ENCODE results near the gene ANAPC15. TPM values are rescaled to one million over a fixed set of nuclear protein-coding genes. Genes with fewer than 3 reads are reported as not detected.

Gene ANAPC15
- total and polyA plus RNA-seq, 8 donors = 13.3 to 79.1 (median 40.1) TPM

DNA sequence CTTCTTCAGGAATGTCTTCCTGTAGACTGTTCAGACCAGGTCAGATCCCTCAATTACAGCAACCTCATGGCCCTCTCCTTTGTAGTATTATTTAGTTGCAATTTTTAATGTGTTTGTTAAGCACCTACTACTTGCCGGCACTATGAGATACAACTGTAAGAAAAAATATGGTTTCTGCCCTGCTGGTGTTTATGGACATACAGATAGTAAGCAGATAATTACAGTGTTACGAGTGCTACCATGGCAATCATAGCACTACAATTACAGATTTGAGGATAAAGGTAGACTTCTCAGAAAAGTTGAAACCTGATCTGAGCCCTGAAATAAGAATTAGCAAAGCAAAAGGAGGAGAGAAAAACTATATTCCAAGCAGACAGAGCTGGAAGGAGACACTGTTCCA is 29.1 kb downstream of the ANAPC15 start:
- Histone ChIP-seq H3K27ac (no peak overlapping the region), H3K4me3 (no peak overlapping the region), H3K27me3 (no peaks in the 10 kb centered on the region), H3K36me3 (peaks cover 0 to 12% (median 7%) of the 10 kb centered on the region in 4 donors), H3K9me3 (no peaks in the 10 kb centered on the region), H3K4me1 (peaks cover 20 to 35% (median 26%) of the 10 kb centered on the region in 4 donors)
- TF ChIP-seq POLR2AphosphoS5 (IDR thresholded peaks at IDR 0.05) (no peak), EP300 (IDR thresholded peaks at IDR 0.05) (no peak), POLR2A (IDR thresholded peaks at IDR 0.05) (no peak)
- TF ChIP-seq, protein P1, sequence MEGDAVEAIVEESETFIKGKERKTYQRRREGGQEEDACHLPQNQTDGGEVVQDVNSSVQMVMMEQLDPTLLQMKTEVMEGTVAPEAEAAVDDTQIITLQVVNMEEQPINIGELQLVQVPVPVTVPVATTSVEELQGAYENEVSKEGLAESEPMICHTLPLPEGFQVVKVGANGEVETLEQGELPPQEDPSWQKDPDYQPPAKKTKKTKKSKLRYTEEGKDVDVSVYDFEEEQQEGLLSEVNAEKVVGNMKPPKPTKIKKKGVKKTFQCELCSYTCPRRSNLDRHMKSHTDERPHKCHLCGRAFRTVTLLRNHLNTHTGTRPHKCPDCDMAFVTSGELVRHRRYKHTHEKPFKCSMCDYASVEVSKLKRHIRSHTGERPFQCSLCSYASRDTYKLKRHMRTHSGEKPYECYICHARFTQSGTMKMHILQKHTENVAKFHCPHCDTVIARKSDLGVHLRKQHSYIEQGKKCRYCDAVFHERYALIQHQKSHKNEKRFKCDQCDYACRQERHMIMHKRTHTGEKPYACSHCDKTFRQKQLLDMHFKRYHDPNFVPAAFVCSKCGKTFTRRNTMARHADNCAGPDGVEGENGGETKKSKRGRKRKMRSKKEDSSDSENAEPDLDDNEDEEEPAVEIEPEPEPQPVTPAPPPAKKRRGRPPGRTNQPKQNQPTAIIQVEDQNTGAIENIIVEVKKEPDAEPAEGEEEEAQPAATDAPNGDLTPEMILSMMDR (IDR thresholded peaks at IDR 0.05) = no peak
- WGBS, 5 donors = 75 to 92% (median 86%) methylated on average over 2 of the region's 2 CpGs
- no peak for DNase-seq
- intact Hi-C loops (cut with DNase I; ENCODE audit: low total_unique reads) = no loop called here

DNA sequence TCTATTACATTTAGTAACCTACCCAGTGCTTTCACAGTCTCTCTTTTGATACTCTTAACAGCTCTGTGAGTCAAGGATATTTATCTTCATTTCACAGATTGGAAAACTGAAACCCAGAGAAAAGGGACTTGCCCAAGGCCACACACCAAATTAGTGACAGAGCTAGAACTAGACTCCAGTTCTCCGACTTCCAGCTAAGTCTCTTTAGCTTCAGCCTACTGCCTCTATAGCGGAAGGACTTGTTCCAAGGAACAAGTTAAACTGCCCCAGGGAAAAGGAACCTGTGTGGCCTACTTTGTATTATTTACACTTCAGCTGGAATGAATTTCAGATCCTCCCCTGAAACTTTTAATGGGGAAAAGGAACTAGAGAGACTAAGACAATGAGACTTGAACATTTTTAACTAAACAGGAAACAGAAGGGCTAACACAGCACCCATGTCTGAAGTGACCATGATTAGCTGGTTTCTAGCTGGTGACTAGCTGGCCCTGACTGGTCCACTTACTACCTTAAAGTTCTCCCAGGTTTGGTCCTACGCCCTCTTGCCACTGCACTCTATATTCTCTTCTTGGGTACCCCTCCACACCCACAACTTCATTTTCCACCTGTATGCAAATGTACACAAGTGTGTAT is 30.6 kb downstream of the ANAPC15 start:
- peak overlapping the region; percentile 68 to 96 (median 93) for H3K27ac ChIP-seq
- peak in 1 of 2 donors; percentile 51 for DNase-seq
- intact Hi-C loops (cut with DNase I; ENCODE audit: low total_unique reads) = no loop called here
- no peaks in the 10 kb centered on the region for H3K27me3 ChIP-seq
- H3K4me3 ChIP-seq = no peak overlapping the region
- H3K4me1 ChIP-seq = peaks cover 23 to 47% (median 27%) of the 10 kb centered on the region in 4 donors
- WGBS, 5 donors = 50 to 69% (median 54%) methylated on average over 3 of the region's 3 CpGs
- H3K36me3 ChIP-seq = peaks cover 0 to 5% (median 0%) of the 10 kb centered on the region in 4 donors
- TF ChIP-seq POLR2A (IDR thresholded peaks at IDR 0.05) (no peak), POLR2AphosphoS5 (IDR thresholded peaks at IDR 0.05) (no peak), EP300 (IDR thresholded peaks at IDR 0.05) (no peak)
- TF ChIP-seq, protein P1 (IDR thresholded peaks at IDR 0.05) = no peak
- H3K9me3 ChIP-seq = no peaks in the 10 kb centered on the region

GRCh38 chr11:72081184-72081644 is 31.3 kb downstream of the ANAPC15 start:
- peaks cover 23 to 47% (median 28%) of the 10 kb centered on the region in 4 donors for H3K4me1 ChIP-seq
- 67 to 78% (median 71%) methylated on average over 21 of the region's 21 CpGs for WGBS, 5 donors
- peak overlapping the region; percentile 56 to 76 (median 69) for H3K4me3 ChIP-seq
- peak overlapping the region; percentile 82 to 96 (median 93) for H3K27ac ChIP-seq
- TF ChIP-seq POLR2A (IDR thresholded peaks at IDR 0.05) = no peak
- TF ChIP-seq EP300 (IDR thresholded peaks at IDR 0.05) = no peak
- TF ChIP-seq, protein P1 (IDR thresholded peaks at IDR 0.05) = no peak
- no peak for TF ChIP-seq POLR2AphosphoS5 (IDR thresholded peaks at IDR 0.05)
- DNase-seq = peak in 1 of 2 donors; percentile 25
- H3K27me3 ChIP-seq = no peaks in the 10 kb centered on the region
- H3K9me3 ChIP-seq = no peaks in the 10 kb centered on the region
- intact Hi-C loops (cut with DNase I; ENCODE audit: low total_unique reads) = no loop called here
- H3K36me3 ChIP-seq = peaks cover 0 to 9% (median 1%) of the 10 kb centered on the region in 4 donors

DNA sequence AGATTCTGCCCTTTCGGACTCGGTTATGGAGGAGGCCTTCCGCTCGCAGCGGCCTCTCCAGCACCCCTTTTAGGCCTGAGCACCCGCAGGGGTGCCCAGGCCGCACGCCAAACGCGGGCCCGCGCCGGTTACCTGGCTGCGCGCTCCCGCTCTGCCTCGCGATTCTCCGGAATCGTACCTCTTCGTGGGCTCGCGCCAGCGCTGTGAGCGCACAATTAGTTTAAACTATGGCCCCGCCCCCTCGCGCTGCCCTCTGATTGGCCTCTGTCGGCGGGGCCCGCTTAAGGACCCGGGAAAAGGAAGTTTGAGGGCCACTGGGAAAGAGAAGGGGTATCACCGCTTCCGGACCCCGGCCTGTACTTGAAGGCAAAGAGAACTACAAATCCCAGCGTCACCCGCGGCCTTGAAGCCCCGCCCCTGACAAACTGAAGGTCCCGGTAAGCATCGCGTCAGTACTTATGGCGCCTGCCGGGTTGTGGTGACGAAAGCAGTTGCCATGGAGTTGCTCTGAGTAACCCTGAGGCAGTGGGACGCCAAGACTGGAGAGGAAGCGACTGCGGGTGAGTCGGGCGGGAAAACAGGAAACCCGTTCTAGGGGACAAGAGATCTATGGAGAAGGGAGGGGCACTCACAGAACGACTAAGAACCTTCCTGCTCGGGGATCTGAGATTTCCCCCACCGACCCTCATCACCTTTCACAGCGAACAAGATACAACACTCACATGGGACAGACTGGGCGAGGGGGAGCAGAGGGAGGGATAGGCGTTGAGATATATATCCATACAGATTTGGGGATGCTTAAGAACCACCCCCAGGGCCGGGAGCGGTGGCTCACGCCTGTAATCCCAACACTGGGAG is 31.9 kb downstream of the ANAPC15 start, which contains the start of the genes LRRC51 and NUMA1:
Gene LRRC51 (plus strand): TSS at position 525 of the 858 bp plus-strand sequence. CDS start 8,234 bp downstream, outside the sequence.
Gene NUMA1 (minus strand): TSS at position 217 of the 858 bp plus-strand sequence. CDS start 44,599 bp downstream, outside the sequence.
- Histone ChIP-seq H3K36me3 (peaks cover 0 to 11% (median 3%) of the 10 kb centered on the region in 4 donors), H3K27ac (peak within 1 kb of the TSS; percentile 82 to 96 (median 93)), H3K9me3 (no peaks in the 10 kb centered on the region), H3K4me3 (peak within 1 kb of the TSS; percentile 56 to 76 (median 69)), H3K27me3 (no peaks in the 10 kb centered on the region), H3K4me1 (peaks cover 23 to 50% (median 31%) of the 10 kb centered on the region in 4 donors)
- intact Hi-C loops (cut with DNase I; ENCODE audit: low total_unique reads) = no loop called here
- TF ChIP-seq, protein P1 (IDR thresholded peaks at IDR 0.05) = no peak
- TF ChIP-seq POLR2AphosphoS5 (IDR thresholded peaks at IDR 0.05) (peak; percentile 63 to 81 (median 71)), POLR2A (IDR thresholded peaks at IDR 0.05) (no peak), EP300 (IDR thresholded peaks at IDR 0.05) (no peak)
- DNase-seq = peak; percentile 100
- 0 to 2% (median 0%) methylated on average over 51 to 60 of the region's 60 CpGs for WGBS, 5 donors

Measured in stomach (tissue), 9 donors.